ENCODE data around the gene CADM2.

CADM2 gene

DNA sequence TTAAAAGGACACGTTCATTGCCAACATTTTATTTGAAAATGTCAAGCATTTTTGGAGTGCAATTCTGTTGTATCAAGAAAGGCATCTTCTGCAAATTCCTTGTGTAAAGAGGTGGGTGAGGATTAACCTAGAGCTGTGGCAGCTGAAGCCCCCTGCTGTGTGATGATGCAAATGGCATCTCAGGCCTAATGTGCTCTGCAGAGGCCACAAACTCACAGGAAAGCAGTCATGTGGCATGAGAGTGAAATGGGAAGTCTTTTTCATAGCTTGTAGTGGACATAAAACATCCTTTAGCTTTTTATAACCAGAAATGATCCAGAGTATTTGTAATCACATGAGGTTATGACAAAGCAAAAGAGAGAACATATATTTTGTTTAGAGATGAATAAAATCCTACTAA, 6.4 kb downstream of the CADM2 start:
- H3K27ac ChIP-seq = no peak overlapping the region
- no peak overlapping the region for H3K4me3 ChIP-seq (IDR thresholded peaks at IDR 0.05; ENCODE audit: insufficient read depth, low read depth, low read length)
- H3K4me1 ChIP-seq (ENCODE audit: low read depth, poor library complexity, severe bottlenecking) = no peaks in the 10 kb centered on the region
- H4K20me1 ChIP-seq (ENCODE audit: insufficient read depth) = no peaks in the 10 kb centered on the region
- H3K36me3 ChIP-seq (ENCODE audit: insufficient read depth) = no peaks in the 10 kb centered on the region
- H3K4me2 ChIP-seq = no peak overlapping the region
- H2AFZ ChIP-seq (ENCODE audit: low read depth) = no peak overlapping the region
- TF ChIP-seq, protein P1, sequence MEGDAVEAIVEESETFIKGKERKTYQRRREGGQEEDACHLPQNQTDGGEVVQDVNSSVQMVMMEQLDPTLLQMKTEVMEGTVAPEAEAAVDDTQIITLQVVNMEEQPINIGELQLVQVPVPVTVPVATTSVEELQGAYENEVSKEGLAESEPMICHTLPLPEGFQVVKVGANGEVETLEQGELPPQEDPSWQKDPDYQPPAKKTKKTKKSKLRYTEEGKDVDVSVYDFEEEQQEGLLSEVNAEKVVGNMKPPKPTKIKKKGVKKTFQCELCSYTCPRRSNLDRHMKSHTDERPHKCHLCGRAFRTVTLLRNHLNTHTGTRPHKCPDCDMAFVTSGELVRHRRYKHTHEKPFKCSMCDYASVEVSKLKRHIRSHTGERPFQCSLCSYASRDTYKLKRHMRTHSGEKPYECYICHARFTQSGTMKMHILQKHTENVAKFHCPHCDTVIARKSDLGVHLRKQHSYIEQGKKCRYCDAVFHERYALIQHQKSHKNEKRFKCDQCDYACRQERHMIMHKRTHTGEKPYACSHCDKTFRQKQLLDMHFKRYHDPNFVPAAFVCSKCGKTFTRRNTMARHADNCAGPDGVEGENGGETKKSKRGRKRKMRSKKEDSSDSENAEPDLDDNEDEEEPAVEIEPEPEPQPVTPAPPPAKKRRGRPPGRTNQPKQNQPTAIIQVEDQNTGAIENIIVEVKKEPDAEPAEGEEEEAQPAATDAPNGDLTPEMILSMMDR (conservative IDR thresholded peaks at IDR 0.05; ENCODE audit: low read depth, low read length) = peak; percentile 36
- no peaks in the 10 kb centered on the region for H3K79me2 ChIP-seq (ENCODE audit: insufficient read depth, low read depth)
- H3K9ac ChIP-seq = no peak overlapping the region
- H3K27me3 ChIP-seq (ENCODE audit: insufficient read depth, low read depth) = no peaks in the 10 kb centered on the region

DNA sequence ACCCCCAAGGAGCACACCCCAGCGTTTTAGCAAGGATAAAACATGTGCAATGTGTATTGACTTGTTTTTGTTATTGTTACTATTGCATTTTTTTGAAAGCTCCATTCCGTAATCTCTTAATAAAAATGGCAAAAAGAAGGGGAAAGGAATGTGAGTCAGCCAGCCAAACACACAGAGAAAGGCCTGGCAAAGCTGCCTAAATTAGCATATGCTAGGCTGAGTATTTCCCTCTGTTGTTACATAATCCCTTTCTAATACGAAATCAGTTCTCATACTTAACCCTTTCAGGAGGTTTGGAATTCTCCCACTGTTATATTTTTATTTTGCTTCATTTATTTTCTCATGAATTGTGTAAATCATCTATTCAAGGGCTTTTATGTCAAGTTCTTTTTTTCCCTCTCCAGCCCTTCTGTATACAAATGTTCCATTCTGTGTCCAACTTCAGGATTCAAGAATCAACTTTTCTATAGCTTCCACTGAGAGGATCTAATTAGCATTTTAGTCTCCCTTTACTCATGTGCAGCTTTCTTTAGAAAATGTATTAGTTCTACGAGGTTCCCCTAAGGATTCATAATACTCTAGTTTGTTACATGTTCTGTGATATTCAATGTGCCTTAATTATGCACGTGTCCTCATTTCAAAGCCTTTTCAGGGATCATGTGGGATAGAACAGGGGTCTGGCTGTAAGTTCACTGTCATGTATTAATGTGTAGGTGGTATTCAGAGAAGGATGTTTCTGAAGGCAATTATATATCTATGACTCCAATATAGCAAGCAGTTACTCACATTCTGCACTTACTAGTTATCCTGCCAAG, 9.2 kb downstream of the CADM2 start:
- TF ChIP-seq, protein P1 (conservative IDR thresholded peaks at IDR 0.05; ENCODE audit: low read depth, low read length) = no peak
- Histone ChIP-seq H3K9ac (no peak overlapping the region), H3K4me1 (ENCODE audit: low read depth, poor library complexity, severe bottlenecking) (no peaks in the 10 kb centered on the region), H3K36me3 (ENCODE audit: insufficient read depth) (no peaks in the 10 kb centered on the region), H3K4me3 (IDR thresholded peaks at IDR 0.05; ENCODE audit: insufficient read depth, low read depth, low read length) (no peak overlapping the region), H3K4me2 (no peak overlapping the region), H2AFZ (ENCODE audit: low read depth) (no peak overlapping the region), H3K27ac (no peak overlapping the region), H3K27me3 (ENCODE audit: insufficient read depth, low read depth) (no peaks in the 10 kb centered on the region), H3K79me2 (ENCODE audit: insufficient read depth, low read depth) (no peaks in the 10 kb centered on the region), H4K20me1 (ENCODE audit: insufficient read depth) (no peaks in the 10 kb centered on the region)

DNA sequence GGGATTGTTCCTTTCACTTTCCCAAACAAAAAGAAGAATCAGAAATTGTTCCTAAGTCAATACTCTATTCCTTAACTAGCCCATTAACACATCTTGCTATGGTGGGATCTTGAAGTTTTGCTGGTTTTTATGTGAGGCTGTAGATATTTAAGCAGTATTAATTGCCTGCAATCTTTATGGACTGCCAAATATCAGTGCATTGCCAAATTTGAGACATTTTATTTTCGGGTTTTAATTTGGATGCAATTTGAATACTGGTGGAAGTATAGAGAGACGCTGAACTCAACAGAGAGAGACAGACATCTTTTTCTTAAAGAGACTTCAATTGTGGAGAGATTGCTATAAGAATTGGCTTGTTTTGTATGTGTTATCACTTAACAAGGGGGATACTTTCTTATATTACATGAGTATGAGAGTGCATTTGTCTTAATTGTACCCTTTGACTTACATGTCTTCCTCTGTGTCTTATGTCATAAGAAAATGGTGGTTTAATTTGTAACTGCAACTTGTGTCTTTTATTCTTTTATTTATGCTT, 10.0 kb downstream of the CADM2 start:
- TF ChIP-seq, protein P1 (conservative IDR thresholded peaks at IDR 0.05; ENCODE audit: low read depth, low read length) = no peak
- H3K36me3 ChIP-seq (ENCODE audit: insufficient read depth) = no peaks in the 10 kb centered on the region
- H4K20me1 ChIP-seq (ENCODE audit: insufficient read depth) = no peaks in the 10 kb centered on the region
- no peak overlapping the region for H2AFZ ChIP-seq (ENCODE audit: low read depth)
- no peak overlapping the region for H3K4me3 ChIP-seq (IDR thresholded peaks at IDR 0.05; ENCODE audit: insufficient read depth, low read depth, low read length)
- no peak overlapping the region for H3K9ac ChIP-seq
- no peak overlapping the region for H3K27ac ChIP-seq
- H3K27me3 ChIP-seq (ENCODE audit: insufficient read depth, low read depth) = no peaks in the 10 kb centered on the region
- H3K79me2 ChIP-seq (ENCODE audit: insufficient read depth, low read depth) = no peaks in the 10 kb centered on the region
- no peaks in the 10 kb centered on the region for H3K4me1 ChIP-seq (ENCODE audit: low read depth, poor library complexity, severe bottlenecking)
- no peak overlapping the region for H3K4me2 ChIP-seq

DNA sequence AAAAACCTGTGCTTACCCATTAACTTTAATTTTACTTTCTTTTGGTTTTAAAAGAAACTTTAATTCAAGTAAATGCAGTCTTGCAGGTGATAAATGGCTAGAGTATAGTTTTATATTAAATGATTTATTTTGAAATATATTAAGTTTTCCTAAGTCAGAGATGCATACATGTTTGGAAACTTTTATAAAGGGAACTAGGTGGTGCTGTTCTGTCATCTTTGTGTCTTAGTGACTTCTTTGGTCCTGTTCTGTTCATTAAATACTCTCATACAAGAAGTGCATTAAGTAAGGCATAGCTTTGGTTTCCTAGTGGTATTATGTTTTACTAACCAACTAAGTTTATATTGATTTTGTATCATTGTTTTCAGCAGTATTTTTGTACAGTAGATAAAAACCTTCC, 15.6 kb downstream of the CADM2 start:
- H3K36me3 ChIP-seq (ENCODE audit: insufficient read depth) = no peaks in the 10 kb centered on the region
- no peaks in the 10 kb centered on the region for H4K20me1 ChIP-seq (ENCODE audit: insufficient read depth)
- H3K4me3 ChIP-seq (IDR thresholded peaks at IDR 0.05; ENCODE audit: insufficient read depth, low read depth, low read length) = no peak overlapping the region
- H3K79me2 ChIP-seq (ENCODE audit: insufficient read depth, low read depth) = no peaks in the 10 kb centered on the region
- no peak overlapping the region for H2AFZ ChIP-seq (ENCODE audit: low read depth)
- no peak overlapping the region for H3K4me2 ChIP-seq
- no peaks in the 10 kb centered on the region for H3K4me1 ChIP-seq (ENCODE audit: low read depth, poor library complexity, severe bottlenecking)
- no peaks in the 10 kb centered on the region for H3K27me3 ChIP-seq (ENCODE audit: insufficient read depth, low read depth)
- TF ChIP-seq, protein P1 (conservative IDR thresholded peaks at IDR 0.05; ENCODE audit: low read depth, low read length) = no peak
- H3K27ac ChIP-seq = no peak overlapping the region
- H3K9ac ChIP-seq = no peak overlapping the region

Data from KMS-11 (cell line).